Stimulated activated CD8-positive, alpha-beta memory T cell treated with anti-CD3 and anti-CD28 coated beads, Interleukin-2, amount 100 ng/mL, for 48 hours (primary cell): ENCODE results near the gene HOMER2.

Source experiments
- DNase-seq, 2 donors: peaks; one replicate each; pipeline ENCODE4 v3.0.0-alpha.2; 2020; ENCODE audit warnings: low read depth in 2 of 2

Gene HOMER2

DNA sequence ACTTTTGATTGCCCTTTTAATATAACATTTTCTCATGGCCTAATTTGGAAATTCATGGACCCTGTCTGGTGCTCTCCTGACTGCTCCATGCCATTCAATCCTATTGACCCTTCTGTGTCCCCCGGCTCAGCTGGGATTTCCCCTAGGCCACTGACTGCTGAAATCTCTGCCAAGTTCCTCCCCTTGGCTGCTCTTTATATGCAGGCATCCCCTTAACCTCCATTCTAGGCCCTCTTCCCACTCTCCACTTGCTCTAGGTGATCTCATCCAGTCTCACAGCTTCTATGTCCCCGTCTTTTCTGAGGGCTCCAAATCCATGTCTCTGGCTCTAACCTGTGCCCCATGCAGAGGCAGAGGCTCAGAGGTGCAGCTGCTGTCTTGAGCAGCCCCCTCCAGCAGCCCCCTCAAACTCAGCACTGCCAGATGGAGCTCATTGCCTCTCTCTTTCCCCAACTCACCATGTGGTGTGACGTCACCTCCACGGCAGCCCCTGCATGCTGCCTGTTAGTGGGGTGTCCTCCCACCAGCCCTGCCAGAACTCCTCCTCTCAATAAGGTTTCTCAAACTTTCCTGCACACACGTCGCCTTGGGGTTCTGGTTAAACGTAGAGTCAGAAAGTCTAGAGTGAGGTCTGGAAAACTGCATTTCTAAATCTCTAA is 153.2 kb downstream of the HOMER2 start:
- no peak for DNase-seq
